Stimulated activated CD4-positive, alpha-beta T cell treated with anti-CD3 and anti-CD28 coated beads, Interleukin-4, amount 100 ng/mL, for 24 hours (primary cell): ENCODE data around the gene HARBI1.
"Not testable (repeated sequence)": the region's sequence is repeated elsewhere in the genome, so short reads cannot be mapped to it uniquely, and the experiment has no call there.

Experiments used
- DNase-seq: peaks from one replicate; pipeline ENCODE4 v3.0.0-alpha.2; 2020

The HARBI1 gene

DNA sequence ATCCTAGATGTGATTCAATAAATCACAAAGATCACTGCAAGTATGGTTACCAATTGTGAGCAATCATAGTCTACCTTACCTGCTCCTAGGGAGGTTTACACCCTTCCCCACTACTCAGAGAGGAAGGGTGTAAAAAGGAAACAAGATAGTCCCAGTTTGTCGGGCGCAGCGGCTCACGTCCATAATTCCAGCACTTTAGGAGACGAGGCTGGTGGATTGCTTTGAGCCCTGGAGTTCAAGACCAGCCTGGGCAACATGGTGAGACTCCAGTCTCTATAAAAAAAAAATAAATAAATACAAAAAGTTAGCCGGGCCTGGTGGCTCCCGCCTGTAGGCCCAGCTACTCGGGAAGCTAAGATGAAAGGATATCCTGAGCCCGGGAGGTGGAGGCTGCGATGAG is 22.2 kb downstream of the HARBI1 start:
- no peak for DNase-seq

DNA sequence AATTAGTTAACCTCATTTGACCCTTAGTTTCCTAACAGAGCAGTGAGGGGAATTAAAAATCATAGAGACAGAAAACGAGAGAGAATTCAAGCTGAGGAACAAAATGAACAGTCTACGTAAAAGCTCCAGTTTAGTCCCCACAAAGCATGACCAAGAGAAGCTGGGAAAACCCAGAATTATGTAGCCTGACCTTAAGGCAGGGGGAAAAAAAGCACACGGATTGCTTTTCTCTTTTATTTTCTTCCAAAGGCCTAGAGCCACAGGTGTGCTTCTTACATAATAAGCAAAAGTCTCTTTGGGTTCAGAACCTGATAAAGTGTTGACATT is 22.7 kb downstream of the HARBI1 start:
- no peak for DNase-seq

DNA sequence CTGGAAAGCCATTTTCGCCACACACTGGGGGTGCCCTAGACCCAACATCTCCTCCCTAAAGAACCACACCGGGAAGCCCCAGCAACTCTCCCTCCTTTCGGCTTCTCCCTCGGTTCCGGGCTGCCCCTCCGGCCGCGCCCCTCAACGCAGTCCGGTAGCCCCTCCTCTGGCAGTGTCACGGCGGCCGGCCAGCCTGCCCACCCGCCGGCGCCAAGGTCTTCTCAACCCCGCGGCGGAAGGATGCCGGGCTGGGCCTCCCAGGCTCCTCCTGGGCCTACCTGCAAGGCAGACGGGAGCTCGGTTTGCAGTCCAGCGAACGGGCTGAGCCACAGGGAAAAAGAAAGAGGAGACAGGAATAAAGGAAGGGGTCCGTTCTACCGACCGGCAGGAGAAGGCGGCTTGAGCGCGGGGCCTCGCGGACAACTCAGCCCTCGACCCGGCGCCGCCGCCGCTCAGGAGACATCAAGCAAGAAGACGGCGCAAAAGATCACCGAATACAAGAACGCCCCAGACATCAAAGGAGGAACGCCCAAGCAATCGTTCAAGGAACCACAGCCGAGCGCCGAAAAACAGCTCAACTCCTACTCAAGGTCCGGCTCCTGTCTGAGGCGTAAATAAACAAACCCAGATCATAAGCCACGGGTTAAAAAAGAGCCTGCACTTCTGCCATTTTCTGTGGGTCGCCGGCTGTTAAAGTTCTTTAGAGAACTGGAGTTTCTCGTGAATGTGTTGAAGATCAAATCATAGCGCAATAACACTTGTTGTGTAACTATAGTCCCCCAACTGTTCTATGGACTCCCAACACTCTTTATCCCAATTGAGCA is 23.3 kb downstream of the HARBI1 start, which contains the start of gene AMBRA1:
AMBRA1 (minus strand) TSS at position 474 of the 824 bp plus-strand sequence. CDS start 45,643 bp downstream, outside the sequence.
- DNase-seq: peak; percentile 86

DNA sequence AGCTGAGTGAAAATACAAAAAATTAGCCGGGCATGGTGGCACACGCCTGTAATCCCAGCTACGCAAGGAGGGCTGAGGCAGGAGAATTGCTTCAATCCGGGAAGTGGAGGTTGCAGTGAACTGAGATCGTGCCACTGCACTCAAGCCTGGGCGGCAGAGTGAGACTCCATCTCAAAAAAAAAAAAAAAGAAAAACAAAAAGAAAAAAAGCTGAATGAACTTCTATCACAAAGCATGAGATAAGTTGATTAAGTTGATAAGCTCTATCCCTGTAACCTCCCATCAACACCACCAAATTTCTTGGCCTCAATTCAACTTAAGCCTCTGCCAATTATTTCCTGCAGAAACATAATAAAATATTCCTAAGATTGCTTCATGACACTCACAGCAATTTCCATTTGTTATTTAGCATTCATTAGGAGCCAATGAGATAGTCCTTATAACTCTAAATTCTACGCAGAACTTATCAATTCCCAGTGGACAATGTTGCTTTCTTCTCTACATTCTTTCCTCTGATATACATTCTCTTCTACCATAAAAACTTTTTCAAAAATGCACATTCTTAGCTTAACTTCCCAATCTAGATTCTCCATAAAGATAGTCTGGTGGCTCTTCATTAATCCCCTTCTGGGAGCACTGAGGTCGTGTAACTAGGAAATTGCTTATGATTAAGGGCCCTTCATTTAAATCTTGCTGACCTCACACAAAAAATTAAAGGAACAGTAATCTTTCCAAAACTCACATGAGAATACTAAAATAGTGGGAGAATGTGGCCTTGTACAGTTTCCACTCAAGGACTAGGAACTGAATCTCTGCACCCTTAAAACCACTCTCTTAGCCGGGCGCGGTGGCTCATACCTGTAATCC is 26.1 kb downstream of the HARBI1 start:
- DNase-seq: no peak

DNA sequence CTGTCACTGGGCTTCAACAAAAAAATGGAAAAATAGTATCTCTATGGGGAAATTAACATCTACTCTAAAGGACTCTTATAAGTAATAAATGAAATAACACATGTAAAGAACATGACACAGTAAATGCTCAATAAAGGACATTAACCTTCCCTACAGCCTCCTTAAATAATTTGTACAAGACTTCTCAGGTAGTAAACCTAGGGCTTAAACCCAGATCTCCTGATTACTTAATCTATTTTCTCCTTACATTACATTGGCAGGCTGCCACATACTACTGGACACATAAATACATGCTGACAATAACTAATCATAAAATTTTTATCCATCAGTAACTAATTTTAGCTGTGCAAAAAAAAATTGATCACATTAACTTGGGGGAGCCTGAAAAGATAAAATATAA is 28.1 kb downstream of the HARBI1 start:
- no peak for DNase-seq

DNA sequence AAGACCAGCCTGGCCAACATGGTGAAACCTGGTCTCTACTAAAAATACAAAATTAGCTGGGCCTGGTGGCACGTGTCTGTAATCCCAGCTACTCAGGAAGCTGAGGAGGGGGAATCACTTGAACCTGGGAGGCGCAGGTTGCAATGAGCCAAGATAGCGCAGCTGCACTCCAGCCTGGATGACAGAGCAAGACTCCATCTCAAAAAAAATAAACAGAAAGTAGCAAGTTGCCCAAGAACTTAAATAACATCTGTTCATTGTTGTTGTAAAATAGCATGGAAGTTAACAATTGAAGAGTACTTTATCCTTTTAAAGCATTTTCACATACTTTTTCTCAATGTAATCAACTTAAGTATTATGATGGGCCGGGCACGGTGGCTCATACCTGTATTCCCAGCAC is 28.9 kb downstream of the HARBI1 start:
- DNase-seq: no peak

DNA sequence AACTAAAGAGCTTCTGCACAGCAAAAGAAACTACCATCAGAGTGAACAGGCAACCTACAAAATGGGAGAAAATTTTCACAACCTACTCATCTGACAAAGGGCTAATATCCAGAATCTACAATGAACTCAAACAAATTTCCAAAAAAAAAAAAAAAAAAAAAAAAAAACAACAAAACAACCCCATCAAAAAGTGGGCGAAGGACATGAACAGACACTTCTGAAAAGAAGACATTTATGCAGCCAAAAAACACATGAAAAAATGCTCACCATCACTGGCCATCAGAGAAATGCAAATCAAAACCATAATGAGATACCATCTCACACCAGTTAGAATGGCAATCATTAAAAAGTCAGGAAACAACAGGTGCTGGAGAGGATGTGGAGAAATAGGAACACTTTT is 33.5 kb downstream of the HARBI1 start:
- not testable (repeated sequence) for DNase-seq

DNA sequence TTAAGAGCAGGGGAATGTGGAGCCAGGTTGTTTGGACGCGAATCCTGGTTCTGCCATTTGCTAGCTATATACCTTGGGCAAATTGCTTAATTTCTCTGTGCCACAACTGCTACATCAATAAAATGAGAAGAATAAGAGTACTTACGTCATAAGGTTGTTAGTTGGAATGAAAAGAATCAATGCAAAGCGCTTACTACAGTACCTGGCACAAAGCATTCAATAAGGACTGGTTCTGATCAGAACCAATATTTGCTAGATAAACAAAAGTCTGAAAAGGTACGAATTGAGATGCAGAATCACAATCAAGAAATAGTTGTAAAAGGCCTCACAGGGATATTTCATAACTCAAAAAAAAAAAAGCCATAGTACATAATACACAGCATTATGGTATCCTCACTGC is 34.4 kb downstream of the HARBI1 start:
- no peak for DNase-seq

DNA sequence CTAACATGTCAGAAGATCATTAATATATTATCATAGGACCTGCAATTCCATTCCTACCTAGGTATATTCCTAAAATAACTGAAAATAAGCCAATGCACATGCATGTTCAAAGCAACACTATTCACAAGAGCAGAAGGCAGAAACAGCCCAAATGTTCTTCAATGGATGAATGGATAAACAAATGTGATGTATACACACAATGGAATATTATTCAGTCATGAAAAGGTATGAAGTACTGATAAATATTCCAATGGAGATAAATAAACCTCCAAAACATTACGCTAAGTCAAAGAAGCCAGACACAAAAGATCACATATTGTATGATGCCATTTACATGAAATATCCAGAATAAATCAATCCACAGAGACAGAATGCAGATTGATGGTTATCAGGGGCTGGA is 40.0 kb downstream of the HARBI1 start:
- no peak for DNase-seq

DNA sequence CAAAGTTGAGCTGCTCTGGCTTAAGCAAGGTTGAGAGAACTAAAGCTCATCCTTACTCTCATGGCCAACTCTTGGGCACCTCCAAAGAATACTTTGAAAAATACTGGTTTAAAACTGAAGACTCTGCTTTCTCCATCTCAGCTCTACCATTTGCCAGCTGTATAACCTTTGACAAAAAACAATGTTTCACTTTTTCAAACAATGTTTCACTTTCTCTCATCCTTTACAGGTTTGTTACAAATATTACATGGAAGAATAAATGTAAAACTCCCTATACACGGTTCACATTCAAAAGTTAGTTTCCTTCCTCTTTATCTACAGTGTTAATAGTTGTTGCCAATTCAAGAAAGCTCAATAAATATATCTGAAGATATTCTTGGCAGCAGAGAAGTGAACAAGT is 42.4 kb downstream of the HARBI1 start:
- DNase-seq: no peak

DNA sequence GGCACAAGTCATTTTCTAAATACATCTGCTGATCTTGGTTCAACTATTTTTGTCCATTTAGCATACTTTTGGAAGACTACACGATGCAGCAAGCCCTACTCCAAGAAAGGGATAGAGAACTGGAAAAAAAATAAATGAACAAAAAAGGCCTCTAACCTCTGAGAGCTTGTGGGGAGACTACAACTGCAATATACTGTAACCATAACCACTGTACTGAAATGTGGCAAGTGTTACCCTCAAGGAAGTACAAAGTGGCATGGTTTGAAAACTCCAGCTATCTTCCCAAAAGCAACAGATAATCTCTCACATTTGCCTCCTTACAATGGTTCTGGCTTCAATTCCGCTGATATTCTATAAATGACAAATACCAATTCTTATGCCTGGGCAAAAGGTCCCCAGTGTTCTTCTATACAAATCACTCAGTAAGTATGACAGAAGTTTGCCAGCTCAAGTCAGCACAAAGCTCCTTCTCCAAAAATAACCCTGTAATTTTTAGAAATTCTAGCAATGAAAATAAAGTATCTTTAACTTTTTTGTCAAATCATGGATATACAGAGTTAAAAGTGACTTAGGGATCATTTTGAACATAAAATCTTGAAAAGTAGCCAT is 46.1 kb downstream of the HARBI1 start:
- no peak for DNase-seq

DNA sequence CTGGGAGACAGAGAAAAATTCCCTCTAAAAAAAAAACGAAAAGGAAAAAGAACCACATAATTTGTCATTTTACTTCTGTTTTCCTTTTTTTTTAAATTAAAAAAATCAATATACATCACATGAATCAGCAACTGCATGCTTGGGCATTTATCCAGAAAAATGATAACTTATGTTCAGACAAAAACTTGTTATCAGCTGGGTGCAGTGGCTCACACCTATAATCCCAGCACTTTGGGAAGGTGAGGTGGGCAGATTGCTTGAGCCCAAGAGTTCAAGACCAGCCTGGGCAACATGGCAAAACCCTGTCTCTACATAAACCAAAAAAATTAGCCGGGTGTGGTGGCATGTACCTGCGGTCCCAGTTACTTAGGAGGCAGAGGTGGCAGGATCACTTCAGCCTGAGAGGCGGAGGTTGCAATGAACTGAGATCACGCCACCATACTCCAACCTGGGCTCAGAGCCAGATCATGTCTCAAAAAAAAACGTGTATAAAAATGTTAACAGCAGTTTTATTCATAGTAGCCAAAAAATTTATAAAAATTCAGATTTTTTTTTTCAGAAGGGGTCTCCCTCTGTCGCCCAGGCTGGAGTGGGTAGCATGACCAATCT is 51.7 kb downstream of the HARBI1 start:
- DNase-seq: no peak

DNA sequence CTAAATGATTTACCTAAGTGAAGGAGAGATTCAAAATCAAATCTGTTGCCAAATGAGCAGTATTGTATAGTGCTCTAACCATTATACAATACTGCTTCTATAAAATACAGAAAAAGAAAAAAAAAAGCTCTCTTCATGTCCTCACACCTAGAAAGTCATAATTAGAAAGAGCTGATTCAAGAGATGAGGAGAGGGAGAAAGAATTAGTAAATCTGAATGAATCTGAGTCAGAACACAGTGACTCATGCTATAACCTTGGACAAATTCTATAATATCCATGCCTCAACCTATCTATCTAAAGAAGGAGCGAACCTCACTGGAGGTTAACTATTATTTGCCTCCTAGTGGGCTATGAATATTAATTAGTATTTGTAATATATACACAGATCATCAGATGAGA is 52.6 kb downstream of the HARBI1 start:
- no peak for DNase-seq

DNA sequence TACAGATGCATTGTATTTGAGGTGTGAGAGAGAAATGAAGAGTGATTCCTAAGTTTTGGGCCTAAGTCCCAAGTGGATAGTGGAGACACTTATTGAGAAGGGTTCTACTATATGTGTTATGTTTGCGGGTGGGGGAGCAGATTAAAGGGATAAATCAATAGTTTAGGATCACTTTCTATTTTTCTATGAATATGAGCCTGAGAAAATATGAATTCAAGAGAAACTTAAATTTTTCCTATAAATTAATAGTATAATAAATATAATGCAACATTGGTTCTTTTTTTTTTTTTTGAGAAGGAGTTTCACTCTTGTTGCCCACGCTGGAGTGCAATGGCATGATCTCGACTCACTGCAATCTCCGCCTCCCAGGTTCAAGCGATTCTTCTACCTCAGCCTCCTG is 54.5 kb downstream of the HARBI1 start:
- DNase-seq: no peak

DNA sequence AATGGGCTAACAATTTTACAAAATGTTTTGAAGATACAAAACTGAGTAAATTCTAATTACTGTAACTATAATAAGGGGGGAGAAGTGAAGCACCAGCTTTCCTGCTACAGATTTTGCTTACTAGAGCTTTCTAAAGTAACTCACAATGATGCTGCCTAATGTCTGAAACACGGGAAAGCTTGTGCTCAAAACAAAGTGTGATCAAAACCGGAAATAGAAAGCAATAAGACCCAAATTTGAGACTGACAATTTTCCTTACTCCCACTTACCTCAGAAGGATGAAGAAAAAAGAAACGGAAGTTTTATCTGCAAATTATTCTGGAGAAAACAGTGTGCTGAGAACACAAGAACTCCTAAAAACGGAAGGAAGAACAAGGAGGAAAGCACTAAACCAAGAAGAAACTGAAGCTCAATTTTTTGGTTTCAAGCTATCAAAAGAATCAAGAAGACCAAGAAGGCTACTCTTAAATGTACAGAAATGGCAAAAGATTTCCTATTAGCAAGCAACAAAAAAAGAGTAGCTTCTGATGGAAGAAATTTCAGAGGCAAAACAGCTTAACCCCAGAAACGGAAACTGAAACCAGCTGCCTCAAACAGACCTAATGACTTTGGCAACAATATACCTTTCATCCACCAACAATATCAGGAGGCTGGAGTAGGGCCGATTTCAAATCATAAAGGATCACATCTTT is 56.6 kb downstream of the HARBI1 start:
- DNase-seq: peak; percentile 26

DNA sequence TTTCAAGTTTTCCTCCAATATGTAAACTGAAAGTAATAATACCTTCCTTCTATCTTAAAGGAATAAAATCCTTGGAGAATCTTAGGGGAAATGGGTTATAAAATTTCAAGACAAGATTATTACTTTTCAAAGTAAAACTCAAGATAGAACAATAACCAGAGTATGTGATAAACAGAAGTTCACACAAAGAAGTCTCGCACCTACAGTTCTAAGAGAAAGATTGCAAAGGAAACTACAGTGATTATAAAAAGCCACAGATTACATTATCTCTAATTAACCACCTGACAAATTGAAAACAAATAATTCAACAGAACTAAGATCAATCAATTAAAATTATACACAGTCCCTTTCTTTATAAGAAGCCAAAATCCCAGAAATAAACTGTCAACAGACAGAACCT is 57.2 kb downstream of the HARBI1 start:
- no peak for DNase-seq

DNA sequence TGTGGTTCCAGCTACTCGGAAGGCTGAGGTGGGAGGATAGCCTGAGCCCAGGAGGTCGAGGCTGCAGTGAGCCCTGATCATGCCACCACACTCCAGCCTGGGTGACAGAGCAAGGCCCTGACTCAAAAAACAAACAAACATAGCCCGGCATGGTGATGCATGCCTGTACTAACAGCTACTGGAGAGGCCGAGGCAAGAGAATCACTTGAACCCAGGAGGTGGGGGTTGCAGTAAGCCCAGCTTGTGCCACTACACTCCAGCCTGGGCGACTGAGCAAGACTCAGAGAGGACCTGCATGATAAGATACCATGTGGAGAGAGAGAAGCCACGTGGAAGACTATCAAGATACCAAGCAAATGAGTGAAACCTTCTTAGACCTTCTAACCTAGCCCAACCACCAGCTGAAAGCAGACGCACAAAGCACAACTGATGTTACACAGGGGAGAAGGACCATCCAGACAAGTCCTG is 59.3 kb downstream of the HARBI1 start:
- DNase-seq: no peak

DNA sequence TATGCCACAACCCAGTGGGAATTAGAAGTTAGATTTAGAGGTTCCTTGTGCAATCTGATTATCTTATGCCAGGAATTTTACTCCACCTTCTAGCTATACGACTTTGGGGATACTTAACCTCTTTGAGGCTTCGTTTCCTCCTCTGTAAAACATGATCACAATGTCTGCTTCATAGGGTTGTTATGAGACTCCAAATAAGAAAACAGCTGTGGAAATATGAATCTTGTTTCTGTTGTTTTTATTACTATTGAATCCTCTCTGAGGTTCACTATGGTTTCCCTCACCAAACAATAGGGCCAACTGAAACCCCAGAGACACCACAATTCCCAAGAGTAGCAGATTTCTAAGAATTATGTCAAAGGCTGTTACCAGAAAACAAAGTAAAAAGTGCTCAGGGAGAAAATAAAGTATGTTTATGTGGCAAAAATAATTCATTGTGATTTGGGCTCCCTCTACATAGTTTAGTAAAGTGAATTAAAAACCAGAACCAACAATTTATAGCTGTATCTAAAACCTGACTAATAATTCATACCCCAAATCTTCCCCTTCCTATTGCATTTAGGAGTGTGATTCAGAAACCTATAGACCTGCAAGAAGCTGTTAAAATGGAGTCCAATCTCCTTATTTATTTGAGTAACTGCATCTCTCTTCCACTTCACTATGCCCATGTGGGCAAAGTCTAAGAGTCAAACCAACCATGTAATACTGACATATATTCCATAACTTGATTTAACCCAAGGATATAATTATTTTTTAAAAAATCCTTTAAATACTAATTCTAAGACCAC is 61.6 kb downstream of the HARBI1 start:
- no peak for DNase-seq

DNA sequence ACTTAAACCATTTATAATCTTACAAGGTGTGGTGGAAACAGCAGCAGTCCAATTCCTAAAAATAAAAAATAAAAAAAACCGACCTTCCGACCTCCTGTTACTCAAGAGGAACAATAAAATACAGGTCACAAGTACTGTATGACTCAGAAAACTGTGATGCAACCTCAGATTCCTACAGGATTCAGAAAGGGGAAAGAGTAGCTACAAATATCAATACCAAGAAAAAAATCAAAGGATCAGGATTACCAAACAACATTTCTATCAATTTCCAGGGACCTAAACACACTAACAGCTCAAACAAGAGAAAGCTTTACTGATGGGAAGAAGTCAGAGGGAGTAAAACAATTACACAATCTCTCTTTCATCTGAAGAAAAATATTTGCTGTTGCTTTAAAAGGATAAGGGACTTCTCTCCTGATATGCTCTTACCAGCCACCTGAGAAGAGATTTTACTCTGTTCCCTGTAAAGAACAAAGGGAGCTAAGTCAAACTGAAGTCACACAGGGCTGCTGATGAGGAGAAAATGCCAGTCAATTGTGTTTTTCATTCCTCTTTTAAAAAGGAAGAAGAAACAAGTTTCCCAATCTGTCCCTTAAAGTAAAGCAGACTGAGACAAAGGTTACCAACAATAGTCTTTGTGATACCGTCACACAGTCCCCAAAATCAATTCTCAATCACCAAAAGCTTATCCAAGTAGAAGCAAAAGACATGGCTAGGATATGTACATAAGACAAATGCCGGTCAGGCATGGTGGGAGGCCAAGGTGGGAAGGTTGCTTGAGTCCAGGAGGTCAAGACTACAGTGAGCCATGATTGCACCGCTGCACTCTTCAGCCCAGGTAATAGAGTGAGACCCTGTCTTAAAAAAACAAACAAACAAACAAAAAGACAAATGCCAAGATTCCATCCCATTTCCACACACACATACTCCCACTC is 62.5 kb downstream of the HARBI1 start:
- no peak for DNase-seq

DNA sequence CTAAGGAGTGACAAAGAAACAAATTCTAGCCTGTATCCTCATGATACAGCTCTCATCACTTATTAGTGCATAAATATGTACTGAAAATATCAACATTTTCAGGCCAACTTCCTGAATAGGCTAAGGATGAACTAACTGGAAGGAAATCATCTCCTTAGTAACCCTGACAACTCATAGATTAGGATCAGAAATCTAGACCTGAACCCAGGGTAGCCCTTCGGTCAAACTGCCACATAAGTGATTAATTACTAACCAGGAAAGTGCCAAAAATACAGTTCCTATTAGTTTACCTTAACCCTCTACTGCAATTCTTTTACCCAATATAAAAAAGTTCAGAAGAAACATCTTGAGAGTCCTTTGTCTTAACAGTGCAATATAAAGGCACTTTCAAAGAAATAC is 63.2 kb downstream of the HARBI1 start:
- DNase-seq: no peak
